ENCODE results near the gene LAMTOR1.

GRCh38 chr11:72083414-72083813 lies 19.7 kb downstream of the LAMTOR1 start:
- no peak for TF ChIP-seq PHF8 (IDR thresholded peaks at IDR 0.05; ENCODE audit: borderline replicate concordance, low read depth)
- no peak for TF ChIP-seq EP300 (IDR thresholded peaks at IDR 0.05)
- TF ChIP-seq, protein P1, sequence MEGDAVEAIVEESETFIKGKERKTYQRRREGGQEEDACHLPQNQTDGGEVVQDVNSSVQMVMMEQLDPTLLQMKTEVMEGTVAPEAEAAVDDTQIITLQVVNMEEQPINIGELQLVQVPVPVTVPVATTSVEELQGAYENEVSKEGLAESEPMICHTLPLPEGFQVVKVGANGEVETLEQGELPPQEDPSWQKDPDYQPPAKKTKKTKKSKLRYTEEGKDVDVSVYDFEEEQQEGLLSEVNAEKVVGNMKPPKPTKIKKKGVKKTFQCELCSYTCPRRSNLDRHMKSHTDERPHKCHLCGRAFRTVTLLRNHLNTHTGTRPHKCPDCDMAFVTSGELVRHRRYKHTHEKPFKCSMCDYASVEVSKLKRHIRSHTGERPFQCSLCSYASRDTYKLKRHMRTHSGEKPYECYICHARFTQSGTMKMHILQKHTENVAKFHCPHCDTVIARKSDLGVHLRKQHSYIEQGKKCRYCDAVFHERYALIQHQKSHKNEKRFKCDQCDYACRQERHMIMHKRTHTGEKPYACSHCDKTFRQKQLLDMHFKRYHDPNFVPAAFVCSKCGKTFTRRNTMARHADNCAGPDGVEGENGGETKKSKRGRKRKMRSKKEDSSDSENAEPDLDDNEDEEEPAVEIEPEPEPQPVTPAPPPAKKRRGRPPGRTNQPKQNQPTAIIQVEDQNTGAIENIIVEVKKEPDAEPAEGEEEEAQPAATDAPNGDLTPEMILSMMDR (IDR thresholded peaks at IDR 0.05) = no peak
- no peak for TF ChIP-seq EHF (CRISPR knock-in tag; IDR thresholded peaks at IDR 0.05)
